GM19025 (cell line): Measurements from ENCODE around the gene MOGAT3.

Source experiments
- ATAC-seq: cut with Tn5 transposase; IDR thresholded peaks from one replicate; pipeline ENCODE4 v1.9.1; 2021; ENCODE audit warnings: mild to moderate bottlenecking, low read depth, moderate library complexity; ENCODE audit not compliant: unreplicated experiment

Gene MOGAT3

GRCh38 chr7:101200862-101201599 lies at the start of gene MOGAT3:
Gene MOGAT3, minus strand, starts transcription at chr7:101201036. Its CDS starts 182 bp downstream, at chr7:101200854.
- no peak for ATAC-seq

- ATAC-seq, result no peak
Observed at GRCh38 chr7:101250324-101250723, 49.5 kb upstream of the MOGAT3 start.

DNA sequence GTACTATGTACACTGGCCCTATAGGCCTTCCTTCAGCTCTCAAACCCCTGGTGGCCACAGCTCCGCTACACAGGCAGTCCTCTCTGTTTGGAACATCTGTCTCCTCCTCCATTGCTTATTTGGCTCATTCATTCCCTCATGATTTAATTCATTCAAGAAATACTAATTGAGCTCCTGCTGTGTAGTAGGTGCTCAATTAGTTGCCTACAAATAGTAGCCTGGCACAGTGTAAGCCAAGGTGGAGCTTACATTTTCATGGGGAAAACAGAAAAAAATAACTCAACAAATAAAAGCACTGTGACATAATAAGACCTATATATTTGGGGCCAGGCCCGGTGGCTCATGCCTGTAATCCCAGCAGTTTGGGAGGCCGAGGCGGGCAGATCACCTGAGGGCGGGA lies 47.4 kb upstream of the MOGAT3 start:
- no peak for ATAC-seq

- ATAC-seq, result no peak
Observed at GRCh38 chr7:101245147-101245668, 44.4 kb upstream of the MOGAT3 start.

- peak; percentile 92 for ATAC-seq
Observed at GRCh38 chr7:101244375-101245146, 43.7 kb upstream of the MOGAT3 start, which contains the start of gene FIS1. Gene FIS1, minus strand, starts transcription at chr7:101245081. Its CDS starts 77 bp downstream, at chr7:101245004.

GRCh38 chr7:101243646-101244374 lies 43.0 kb upstream of the MOGAT3 start:
- ATAC-seq, result no peak

GRCh38 chr7:101241443-101242349 lies 40.9 kb upstream of the MOGAT3 start:
- no peak for ATAC-seq

DNA sequence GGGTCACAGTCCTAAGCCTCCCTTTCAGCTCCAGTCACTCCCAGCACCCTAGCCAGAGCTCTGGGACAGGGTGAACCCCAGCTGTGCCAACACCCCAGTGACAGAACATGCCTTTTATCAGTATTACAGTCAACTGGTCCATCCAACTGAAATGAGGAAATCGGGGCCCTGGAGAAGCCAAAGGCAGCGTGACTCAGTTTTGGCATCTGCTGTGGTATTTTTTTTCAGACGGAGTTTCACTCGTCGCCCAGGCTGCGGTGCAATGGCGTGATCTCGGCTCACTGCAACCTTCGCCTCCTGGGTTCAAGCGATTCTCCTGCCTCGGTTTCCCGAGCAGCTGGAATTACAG lies 40.2 kb upstream of the MOGAT3 start:
- no peak for ATAC-seq

- ATAC-seq, result no peak
Observed at GRCh38 chr7:101240226-101241014, 39.6 kb upstream of the MOGAT3 start.

DNA sequence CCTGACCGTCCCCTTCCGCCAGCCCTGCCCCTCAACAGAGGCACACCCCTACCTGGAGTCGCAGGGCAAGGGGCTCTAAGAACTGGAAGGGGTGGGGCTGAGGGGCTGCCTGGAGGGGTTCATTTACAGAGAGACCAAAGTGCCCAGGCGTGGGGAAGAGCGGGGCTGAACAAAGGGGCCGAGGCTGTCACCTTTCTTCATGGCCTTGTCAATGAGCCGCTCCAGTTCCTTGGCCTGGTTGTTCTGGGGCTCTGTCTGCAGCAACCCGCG lies 39.0 kb upstream of the MOGAT3 start:
- ATAC-seq, result no peak

DNA sequence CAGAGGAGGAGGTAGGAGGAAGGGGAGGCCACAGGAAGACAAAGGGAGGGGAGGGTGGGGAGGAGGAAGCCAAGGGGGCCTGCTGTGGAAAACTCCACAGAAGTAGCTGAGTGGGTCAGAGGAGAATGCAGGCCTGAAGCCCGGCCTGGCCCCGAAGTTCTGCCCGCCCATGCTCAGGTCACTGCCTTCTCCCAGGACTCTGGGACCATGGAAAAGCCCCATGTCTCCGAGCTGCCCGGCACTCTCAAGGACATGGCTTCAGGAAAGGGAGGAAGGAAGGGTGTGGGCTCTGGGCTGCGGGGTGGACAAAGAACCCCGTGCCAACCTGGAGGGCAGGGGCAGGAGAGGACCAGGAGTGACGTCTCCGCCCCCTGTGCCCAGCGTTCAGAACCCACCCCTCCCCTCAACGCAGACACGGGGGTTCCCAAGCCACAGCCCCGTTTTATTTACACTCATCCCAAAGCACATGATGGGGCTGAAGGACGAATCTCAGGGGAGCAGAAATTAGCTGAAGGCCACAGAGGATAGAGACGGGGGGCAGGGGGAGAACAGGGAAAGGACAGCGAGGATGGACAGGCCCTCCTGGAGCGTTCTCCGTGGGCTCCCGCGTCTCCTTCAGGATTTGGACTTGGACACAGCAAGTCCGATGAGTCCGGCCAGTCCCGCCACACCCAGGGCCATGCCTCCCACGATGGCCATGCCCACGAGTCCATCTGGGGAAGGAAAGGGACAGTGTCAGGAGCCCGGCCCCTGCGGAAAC lies 38.5 kb upstream of the MOGAT3 start:
- no peak for ATAC-seq

DNA sequence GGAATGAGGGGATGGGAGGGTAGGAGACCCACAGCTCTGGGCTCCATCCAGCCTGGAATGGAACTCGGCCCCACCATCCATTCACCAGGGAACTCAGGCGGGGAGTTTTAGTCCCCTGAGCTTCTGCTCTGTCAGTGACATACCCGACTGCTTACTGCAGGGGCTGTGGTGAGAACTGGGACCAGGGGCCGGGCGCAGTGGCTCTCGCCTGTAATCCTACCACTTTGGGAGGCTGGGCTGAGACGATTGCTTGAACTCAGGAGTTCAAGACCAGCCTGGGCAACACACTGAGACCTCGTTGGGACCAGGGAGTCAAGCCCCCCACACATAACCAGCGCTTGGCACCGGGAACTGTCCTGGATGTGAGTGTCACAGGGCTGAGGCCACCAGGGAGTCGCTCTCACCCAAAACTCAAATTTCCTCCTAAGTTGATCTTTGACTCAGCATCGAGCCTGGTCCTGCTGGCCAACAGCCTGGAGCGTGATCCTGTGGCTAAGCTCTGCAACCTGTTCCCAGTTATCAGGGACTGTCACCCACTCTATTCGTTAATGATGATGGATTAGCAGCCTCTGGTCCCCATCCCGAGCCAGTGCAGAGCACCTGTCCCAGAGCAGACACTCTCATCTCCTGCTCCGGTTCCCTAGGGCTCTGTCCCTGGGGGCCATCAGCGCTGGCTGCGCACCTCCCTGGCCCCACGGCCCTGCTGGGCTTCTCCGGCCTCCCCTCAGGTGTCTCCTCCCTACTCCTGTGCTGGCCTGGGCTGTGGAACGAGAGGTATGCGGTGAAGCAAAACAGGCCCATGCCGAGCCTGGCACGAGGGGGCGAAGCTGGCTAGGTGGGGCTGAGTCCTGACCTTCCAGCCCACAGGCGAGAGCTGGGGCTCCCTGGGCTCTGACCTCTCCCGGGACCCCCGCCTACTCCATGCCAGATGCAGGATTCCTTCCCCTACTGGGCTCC lies 37.7 kb upstream of the MOGAT3 start:
- no peak for ATAC-seq

DNA sequence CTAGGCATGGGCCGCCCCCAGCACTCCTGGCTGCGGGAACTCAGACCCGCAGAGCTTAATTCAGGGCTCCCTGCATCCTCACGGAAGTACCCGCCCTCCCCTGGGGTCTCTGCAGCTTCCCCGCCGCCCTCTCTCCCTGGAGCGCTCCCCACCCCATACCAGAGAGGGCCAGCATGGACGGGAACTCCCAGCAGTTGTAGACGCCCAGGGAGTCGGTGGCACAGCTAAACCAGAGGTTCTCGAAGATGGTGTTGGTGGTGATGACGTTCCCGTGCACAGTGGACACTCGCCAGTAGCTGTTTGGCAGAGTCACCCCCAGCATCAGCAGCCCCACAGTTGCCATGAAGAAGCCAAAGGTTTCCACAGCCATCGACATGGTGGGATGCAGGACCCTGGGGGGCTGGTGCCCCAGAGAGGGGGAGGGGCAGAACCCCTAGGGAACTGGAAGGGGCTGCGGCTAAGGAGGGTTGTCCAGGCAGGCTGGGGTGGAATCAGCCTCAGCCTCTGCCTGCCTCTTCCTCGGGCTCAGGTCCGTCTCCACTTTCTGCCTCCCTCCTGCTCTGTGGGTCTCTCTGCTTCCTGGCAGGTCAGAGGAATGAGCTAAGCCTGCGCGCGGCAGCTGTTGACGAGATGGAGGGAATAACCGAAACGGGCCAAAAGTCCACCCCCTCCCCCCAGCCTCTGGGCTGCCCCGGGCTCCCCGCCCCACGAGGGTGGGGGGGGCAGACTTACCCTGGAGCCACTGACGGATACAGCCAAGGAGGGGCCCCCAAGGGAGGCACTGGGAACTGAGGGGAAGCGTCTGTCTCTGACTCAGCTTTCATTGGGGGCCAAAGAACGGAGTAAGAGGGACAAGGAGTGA lies 36.6 kb upstream of the MOGAT3 start, which contains the start of gene CLDN15:
Gene CLDN15 (minus strand): TSS at position 597 of the 862 bp plus-strand sequence. CDS start 221 bp downstream, at position 376.
- no peak for ATAC-seq

DNA sequence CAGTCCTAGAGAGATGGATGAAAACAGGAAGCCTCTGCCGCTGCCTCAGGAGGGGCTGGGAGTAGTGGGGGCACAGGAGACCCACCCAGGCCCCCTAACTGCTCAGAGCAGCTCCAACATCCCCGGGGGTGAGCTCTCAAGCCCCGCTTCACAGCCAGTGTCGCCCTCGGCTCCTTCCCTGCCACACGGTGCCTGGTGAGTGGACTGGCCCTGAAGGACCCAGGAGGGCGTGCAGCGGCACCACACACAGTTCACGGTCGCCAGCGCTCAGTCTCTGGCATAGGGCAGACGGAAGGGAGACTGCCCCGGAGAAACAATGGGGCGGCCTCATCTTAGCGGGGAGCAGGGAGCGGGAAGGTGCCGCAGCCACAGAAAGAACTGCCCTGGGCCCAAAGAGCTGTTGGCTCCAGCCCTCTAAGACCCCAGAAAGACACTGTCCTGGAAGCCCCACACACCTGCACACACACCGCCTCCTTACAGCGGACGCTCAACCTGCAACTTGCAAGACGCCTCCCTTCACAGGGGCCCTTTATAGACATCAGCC lies 35.5 kb upstream of the MOGAT3 start:
- ATAC-seq, result no peak

DNA sequence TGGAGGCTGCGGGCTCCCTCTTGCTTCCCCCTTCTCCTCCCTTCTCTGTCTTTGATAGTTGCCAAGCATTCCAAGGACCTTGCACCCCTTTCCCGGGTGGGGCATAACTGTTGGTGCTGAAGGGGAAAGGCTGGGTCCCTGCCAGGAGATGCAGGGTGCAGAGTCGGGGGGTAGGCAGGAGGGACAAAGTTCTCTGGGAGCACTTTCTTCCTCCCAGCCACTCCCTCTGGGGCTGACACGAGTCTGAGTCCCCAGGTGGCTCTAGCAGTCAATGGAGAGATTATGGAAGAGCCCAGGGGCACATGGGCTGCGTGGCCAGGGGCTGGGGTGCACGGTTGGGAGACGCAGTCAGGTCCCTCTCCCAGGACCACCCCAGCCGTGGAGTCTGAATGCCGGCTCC lies 34.7 kb upstream of the MOGAT3 start:
- ATAC-seq, result no peak

- no peak for ATAC-seq
Observed at GRCh38 chr7:101235050-101235449, 34.2 kb upstream of the MOGAT3 start.
